ENCODE measurements around the gene B4GALT6.
A peak's percentile ranks its signal among the peaks of the same experiment; 100 is the strongest.
"Not testable (repeated sequence)": the region's sequence is repeated elsewhere in the genome, so short reads cannot be mapped to it uniquely, and the experiment has no call there.

The B4GALT6 gene, protein sequence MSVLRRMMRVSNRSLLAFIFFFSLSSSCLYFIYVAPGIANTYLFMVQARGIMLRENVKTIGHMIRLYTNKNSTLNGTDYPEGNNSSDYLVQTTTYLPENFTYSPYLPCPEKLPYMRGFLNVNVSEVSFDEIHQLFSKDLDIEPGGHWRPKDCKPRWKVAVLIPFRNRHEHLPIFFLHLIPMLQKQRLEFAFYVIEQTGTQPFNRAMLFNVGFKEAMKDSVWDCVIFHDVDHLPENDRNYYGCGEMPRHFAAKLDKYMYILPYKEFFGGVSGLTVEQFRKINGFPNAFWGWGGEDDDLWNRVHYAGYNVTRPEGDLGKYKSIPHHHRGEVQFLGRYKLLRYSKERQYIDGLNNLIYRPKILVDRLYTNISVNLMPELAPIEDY

GRCh38 chr18:31684279-31685096 is at the start of gene B4GALT6:
B4GALT6 (minus strand) TSS chr18:31684581; CDS start chr18:31684426, 155 bp downstream.
- DNase-seq = no peak

DNA sequence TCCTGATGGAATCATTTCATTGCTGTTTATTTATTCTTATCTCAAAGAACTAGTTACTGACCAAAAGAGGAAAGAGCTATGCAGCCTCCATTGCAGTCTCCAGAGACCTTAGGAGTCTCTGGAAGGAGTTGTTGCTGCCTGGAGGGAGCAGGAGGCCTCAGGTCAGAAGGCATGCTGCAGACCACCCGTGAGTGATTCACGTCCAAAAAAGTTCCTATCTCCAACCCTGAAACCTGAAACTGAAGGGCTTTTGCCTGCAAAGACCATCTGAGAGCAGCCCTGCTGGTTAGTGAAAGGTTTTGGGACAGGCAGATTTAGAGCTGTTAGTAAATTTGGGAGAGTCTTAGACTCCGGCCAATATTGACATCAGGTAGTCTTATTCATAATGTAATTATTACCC is 47.2 kb upstream of the B4GALT6 start:
- no peak for DNase-seq

DNA sequence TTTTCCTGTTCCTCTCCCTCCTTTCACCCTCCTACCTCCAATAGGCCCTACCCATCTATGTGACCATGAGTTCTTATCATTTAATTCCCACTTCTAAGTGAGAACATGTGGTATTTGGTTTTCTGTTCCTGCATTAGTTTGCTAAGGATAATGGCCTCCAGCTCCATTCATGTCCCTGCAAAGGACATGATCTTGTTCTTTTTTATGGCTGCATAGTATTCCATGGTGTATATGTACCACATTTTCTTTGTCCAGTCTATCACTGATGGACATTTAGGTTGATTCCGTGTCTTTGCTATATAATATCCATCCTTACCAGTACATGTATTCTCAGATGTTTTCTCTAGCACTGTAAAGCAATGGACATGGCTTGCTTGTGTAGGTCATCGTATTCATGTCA is 44.8 kb upstream of the B4GALT6 start:
- not testable (repeated sequence) for DNase-seq

- DNase-seq = no peak
These were observed 39.8 kb upstream of the B4GALT6 start for GRCh38 chr18:31723990-31724711.

GRCh38 chr18:31723639-31723989 is 39.2 kb upstream of the B4GALT6 start:
- DNase-seq = no peak

DNA sequence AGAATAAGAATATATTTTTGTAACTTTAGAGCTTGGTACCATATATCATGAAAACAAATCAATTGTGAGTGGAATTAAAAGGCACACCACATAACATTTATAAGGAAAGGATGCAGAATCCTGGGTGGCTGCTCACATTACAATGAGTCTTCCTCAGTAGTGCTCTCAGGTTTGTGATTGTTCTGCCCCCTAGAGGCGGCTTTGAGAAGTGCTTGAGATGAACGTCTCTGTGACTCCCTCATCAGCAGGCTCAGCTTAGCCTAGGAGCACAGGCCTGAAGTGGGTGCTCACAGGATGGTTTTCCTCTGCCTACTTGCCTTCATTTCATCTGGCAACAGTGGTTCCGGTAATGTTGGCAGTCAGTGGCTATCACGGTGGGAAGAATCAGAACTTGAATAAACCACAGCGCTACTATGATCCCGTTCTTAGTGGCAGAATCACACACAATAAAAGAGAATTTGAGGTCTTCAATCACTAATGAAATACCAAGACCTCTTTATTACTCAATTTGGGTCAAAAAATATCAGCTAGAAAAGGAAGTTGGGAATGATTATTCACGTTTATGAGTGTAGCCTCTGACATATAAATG is 38.1 kb upstream of the B4GALT6 start:
- DNase-seq = peak; percentile 63

- DNase-seq = no peak
These were observed 37.2 kb upstream of the B4GALT6 start for GRCh38 chr18:31721601-31722000.

DNA sequence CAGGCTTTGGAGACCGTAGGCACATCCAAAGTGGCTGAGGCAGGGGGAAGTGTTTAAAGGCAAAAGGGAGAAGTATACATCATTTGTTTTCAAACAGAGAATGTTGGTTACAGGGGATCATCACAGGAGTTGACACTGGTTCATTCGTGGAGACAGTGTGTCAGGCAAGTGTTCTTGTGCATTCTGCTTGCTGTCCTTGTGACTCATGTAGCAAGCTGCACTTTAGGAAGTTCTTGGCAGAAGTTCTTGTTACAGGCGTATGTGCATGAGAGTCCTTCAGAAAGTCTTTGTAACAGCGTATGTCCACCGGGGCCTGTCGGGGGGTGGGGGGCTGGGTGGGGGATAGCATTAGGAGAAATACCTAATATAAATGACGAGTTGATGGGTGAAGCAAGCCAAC is 36.5 kb upstream of the B4GALT6 start:
- DNase-seq = no peak

GRCh38 chr18:31719363-31720006 is 35.1 kb upstream of the B4GALT6 start:
- DNase-seq = no peak

DNA sequence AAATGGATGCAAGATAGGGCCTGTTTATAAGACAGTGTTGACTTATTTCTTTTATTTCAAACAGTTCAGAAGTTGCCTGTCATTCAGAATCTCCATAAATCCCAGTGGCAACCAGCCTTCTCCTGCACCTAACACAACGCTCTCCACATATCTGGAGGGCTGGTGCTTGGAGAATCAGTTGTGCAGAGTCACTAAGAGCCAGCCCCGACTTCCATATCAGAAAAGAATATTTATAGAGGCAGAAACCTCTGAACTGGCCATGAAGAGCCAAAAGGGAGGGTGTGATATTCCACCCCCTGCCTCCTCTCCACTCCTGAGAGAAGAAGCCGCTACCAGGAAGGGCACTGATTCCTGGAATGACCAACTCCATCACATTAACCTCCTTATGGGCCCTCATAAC is 34.0 kb upstream of the B4GALT6 start:
- no peak for DNase-seq

GRCh38 chr18:31716362-31716761 is 32.0 kb upstream of the B4GALT6 start:
- no peak for DNase-seq

DNA sequence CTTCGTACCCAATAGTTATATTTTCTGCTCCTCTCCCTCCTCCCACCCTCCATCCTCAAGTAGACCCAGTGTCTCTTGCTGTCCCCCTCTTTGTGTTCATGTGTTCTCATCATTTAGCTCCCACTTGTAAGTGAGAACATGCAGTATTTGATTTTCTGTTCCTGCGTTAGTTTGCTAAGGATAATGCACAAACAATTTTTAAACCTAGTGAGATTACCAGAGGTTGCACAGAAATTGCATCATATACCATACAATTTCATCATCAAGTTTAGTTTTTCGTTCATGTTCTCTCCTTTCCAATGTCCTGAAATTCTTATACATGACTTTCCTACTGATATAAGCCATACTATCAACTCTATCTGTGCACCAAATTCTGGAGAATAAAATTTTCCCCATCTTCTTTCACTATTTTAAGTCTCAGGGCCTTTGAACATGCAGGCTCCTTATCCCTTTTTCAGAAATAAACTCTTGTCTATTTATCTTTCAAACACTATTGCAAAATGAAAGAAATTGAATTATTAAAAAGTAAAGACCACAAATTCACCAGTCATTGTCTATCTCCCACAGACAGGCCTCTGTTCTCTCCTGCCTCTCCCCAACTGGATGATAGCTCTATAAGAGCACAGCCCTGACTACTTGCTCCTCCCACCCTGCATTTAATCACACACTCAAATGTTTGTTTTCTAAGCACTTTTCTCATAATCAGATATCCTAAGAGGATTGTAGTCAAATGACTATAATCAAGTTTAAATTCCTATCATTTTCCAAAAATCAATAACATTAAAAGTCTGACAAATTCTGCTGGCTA is 27.2 kb upstream of the B4GALT6 start:
- DNase-seq = no peak

- DNase-seq = no peak
These were observed 26.4 kb upstream of the B4GALT6 start for GRCh38 chr18:31710826-31711225.

GRCh38 chr18:31707815-31708214 is 23.4 kb upstream of the B4GALT6 start:
- no peak for DNase-seq

DNA sequence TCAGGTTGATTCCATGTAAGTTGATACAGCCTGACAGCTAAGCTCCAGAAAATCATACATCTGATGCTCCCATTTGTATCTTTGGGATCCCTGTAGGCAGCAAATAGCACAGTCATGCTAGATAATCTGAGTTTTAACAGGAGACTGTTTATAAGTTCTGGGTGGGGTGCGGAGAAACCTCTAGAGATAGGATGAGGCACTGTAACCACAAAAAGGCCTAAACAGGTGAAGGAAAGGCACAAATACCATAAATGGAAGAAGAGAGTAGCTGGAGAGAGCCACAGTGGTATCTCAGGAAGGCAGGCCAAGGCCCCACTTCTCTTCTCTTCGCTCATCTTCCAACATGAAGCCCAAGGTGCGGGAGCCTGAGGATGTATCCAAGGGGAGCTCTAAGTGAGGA is 18.1 kb upstream of the B4GALT6 start:
- DNase-seq = no peak

DNA sequence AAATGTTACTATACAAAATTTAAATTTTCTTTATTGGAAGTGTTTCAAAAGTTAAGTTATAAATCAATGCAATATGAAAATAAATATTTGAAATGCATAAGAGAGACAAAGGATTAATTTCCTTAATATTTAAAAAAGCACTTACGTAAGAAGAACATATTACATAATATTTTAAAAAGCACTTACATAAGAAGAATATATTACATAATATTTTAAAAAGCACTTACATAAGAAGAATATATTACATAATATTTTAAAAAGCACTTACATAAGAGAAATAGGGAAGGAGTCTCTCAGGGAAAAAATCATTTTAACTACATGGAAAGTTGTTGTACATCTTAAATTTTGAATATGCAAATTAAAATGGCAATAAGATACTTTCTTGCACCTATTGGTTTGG is 17.4 kb upstream of the B4GALT6 start:
- no peak for DNase-seq

- DNase-seq = no peak
These were observed 16.6 kb upstream of the B4GALT6 start for GRCh38 chr18:31700990-31701389.

- DNase-seq = no peak
These were observed 13.2 kb upstream of the B4GALT6 start for GRCh38 chr18:31697351-31698298.

DNA sequence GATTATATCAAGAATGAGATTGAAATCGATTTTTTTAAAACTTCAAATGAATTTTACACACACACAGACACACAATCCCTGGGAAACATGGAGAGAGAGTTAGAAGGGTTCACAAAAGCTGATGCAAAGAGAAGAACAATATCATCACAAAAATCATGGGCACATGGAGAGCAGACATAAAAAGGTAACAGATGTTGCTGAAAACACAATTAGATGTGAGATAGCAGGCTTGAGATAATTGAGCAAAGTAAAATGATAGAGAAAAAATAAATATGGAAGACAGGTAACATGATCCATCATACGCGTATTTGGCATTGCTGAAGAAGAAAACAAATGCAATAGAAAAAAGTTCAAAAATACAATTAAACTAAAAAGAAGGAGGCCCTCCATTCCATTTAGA is 11.6 kb upstream of the B4GALT6 start:
- DNase-seq = no peak

DNA sequence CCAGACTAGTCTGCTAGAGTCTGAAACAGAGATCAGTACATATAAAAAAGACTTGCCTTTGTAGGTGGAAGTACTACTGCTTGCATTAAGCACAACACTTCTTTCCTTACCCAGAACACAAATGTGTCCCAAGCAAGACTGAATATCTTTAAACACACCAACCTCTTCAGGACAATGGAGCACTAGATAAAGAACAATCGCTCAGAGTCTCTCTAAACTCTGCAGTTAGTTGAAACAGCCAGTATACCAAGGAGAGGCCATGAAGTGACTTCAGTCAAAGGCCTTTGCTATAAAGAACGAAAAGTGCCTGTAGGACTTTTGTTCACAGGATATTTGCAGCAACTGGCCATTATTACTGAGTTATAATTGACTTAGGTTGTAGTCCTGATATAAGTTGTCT is 9.9 kb upstream of the B4GALT6 start:
- no peak for DNase-seq

DNA sequence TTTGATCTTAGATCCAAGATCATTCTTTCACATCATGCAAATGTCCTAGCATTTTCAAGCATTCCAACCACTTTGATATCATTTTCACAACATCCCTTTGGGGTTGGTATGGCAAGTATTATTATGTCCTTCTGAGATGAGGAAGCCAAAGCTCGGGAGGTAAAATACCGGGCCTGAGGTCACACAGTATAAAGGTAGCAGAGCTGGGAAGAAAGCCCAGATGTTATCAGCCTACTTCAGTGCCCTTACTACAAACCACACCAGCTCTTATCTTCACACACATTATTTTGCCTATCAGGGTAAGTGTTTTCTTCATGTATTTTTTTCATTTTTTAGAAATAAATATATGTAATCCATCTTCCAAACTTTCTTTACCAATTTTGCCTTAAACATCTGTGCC is 4.2 kb upstream of the B4GALT6 start:
- no peak for DNase-seq
